Memory B cell (primary cell): ENCODE results near the gene APOM.
A peak's percentile ranks its signal among the peaks of the same experiment; 100 is the strongest.

ENCODE experiments used
- ATAC-seq: fragments of 150-1000 bp; cut with Tn5 transposase; 2 replicates; pipeline ENCODE4 v1.10.0; 2021; ENCODE audit warnings: low read depth, mild to moderate bottlenecking, moderate library complexity
- DNase-seq, 2 donors: peaks; one replicate each; pipeline ENCODE4 v3.0.0; 2022; ENCODE audit warnings: low spot score in 2 of 2
- H3K27ac Mint-ChIP-seq: one replicate; pipeline ENCODE4 v1.8.0; 2022; ENCODE audit warnings: mild to moderate bottlenecking, moderate library complexity, mixed read lengths
- H3K27me3 Mint-ChIP-seq: one replicate; pipeline ENCODE4 v1.8.0; 2022; ENCODE audit warnings: mixed read lengths
- H3K36me3 Mint-ChIP-seq: one replicate; pipeline ENCODE4 v1.8.0; 2022; ENCODE audit warnings: mild to moderate bottlenecking, mixed read lengths
- H3K4me1 Mint-ChIP-seq: one replicate; pipeline ENCODE4 v1.8.0; 2022; ENCODE audit warnings: mixed read lengths
- H3K4me3 Mint-ChIP-seq: one replicate; pipeline ENCODE4 v1.8.0; 2022; ENCODE audit warnings: mild to moderate bottlenecking, moderate library complexity, mixed read lengths
- H3K9me3 Mint-ChIP-seq: one replicate; pipeline ENCODE4 v1.8.0; 2022; ENCODE audit warnings: mixed read lengths

APOM gene

GRCh38 chr6:31691078-31691463 is 35.4 kb downstream of the APOM start:
- Mint-ChIP-seq H3K4me3 (no peak overlapping the region), H3K4me1 (peaks cover 23% of the 10 kb centered on the region), H3K9me3 (no peaks in the 10 kb centered on the region), H3K36me3 (peaks cover 21% of the 10 kb centered on the region), H3K27me3 (no peaks in the 10 kb centered on the region), H3K27ac (no peak overlapping the region)
- DNase-seq (no peak), ATAC-seq (no peak)

- no peaks in the 10 kb centered on the region for H3K27me3 Mint-ChIP-seq
- H3K4me1 Mint-ChIP-seq, result peaks cover 23% of the 10 kb centered on the region
- no peak overlapping the region for H3K4me3 Mint-ChIP-seq
- no peak for ATAC-seq
- H3K27ac Mint-ChIP-seq, result no peak overlapping the region
- no peak for DNase-seq
- H3K9me3 Mint-ChIP-seq, result no peaks in the 10 kb centered on the region
- H3K36me3 Mint-ChIP-seq, result peaks cover 18% of the 10 kb centered on the region
These were observed 35.9 kb downstream of the APOM start for GRCh38 chr6:31691564-31692108.

- no peaks in the 10 kb centered on the region for H3K9me3 Mint-ChIP-seq
- peaks cover 17% of the 10 kb centered on the region for H3K36me3 Mint-ChIP-seq
- ATAC-seq, result no peak
- H3K27me3 Mint-ChIP-seq, result no peaks in the 10 kb centered on the region
- DNase-seq, result no peak
- H3K4me1 Mint-ChIP-seq, result peaks cover 24% of the 10 kb centered on the region
- H3K27ac Mint-ChIP-seq, result no peak overlapping the region
- no peak overlapping the region for H3K4me3 Mint-ChIP-seq
These were observed 36.7 kb downstream of the APOM start for GRCh38 chr6:31692353-31692752.

GRCh38 chr6:31692886-31693285 is 37.2 kb downstream of the APOM start:
- DNase-seq (no peak), ATAC-seq (no peak)
- H3K4me3 Mint-ChIP-seq, result no peak overlapping the region
- peaks cover 17% of the 10 kb centered on the region for H3K36me3 Mint-ChIP-seq
- no peaks in the 10 kb centered on the region for H3K27me3 Mint-ChIP-seq
- H3K9me3 Mint-ChIP-seq, result no peaks in the 10 kb centered on the region
- H3K27ac Mint-ChIP-seq, result peak overlapping the region; percentile 20
- peaks cover 27% of the 10 kb centered on the region for H3K4me1 Mint-ChIP-seq

GRCh38 chr6:31693535-31693934 is 37.8 kb downstream of the APOM start:
- Mint-ChIP-seq H3K27ac (peak overlapping the region; percentile 20), H3K4me1 (peaks cover 26% of the 10 kb centered on the region), H3K4me3 (no peak overlapping the region), H3K9me3 (no peaks in the 10 kb centered on the region), H3K27me3 (no peaks in the 10 kb centered on the region), H3K36me3 (peaks cover 16% of the 10 kb centered on the region)
- ATAC-seq (no peak), DNase-seq (no peak)

- ATAC-seq, result no peak
- Mint-ChIP-seq H3K9me3 (no peaks in the 10 kb centered on the region), H3K27ac (no peak overlapping the region), H3K36me3 (peaks cover 11% of the 10 kb centered on the region), H3K27me3 (no peaks in the 10 kb centered on the region), H3K4me3 (no peak overlapping the region), H3K4me1 (peaks cover 21% of the 10 kb centered on the region)
- DNase-seq, result no peak
These were observed 41.9 kb downstream of the APOM start for GRCh38 chr6:31697555-31697954.

- Mint-ChIP-seq H3K9me3 (no peaks in the 10 kb centered on the region), H3K27ac (no peak overlapping the region), H3K27me3 (no peaks in the 10 kb centered on the region), H3K36me3 (peaks cover 7% of the 10 kb centered on the region), H3K4me3 (peak overlapping the region; percentile 49), H3K4me1 (peaks cover 23% of the 10 kb centered on the region)
- ATAC-seq (no peak), DNase-seq (no peak)
These were observed 45.2 kb downstream of the APOM start for GRCh38 chr6:31700740-31701401.

- Mint-ChIP-seq H3K27me3 (no peaks in the 10 kb centered on the region), H3K4me3 (peak overlapping the region; percentile 99), H3K4me1 (peaks cover 23% of the 10 kb centered on the region), H3K27ac (peak overlapping the region; percentile 97), H3K36me3 (peaks cover 5% of the 10 kb centered on the region), H3K9me3 (no peaks in the 10 kb centered on the region)
- no peak for ATAC-seq
- no peak for DNase-seq
These were observed 46.1 kb downstream of the APOM start for GRCh38 chr6:31701666-31702404.

GRCh38 chr6:31702405-31702818 is 46.7 kb downstream of the APOM start:
- peaks cover 3% of the 10 kb centered on the region for H3K36me3 Mint-ChIP-seq
- ATAC-seq, result no peak

GRCh38 chr6:31702819-31703716 is 47.4 kb downstream of the APOM start, which contains the start of gene ABHD16A:
Gene ABHD16A, minus strand, starts transcription at chr6:31703324. Its CDS starts 43 bp downstream, at chr6:31703281.
- peak; percentile 93 to 95 for DNase-seq
- Mint-ChIP-seq H3K36me3 (no peaks in the 10 kb centered on the region), H3K27me3 (no peaks in the 10 kb centered on the region), H3K4me1 (peaks cover 17% of the 10 kb centered on the region), H3K9me3 (no peaks in the 10 kb centered on the region), H3K4me3 (peak within 1 kb of the TSS; percentile 99), H3K27ac (peak within 1 kb of the TSS; percentile 97)
- peak; percentile 95 for ATAC-seq

More at GRCh38 chr6:31702405-31702818, 46.7 kb downstream of the APOM start:
- no peak for DNase-seq
- H3K4me3 Mint-ChIP-seq, result peak overlapping the region; percentile 99
- no peaks in the 10 kb centered on the region for H3K9me3 Mint-ChIP-seq
- H3K27ac Mint-ChIP-seq, result peak overlapping the region; percentile 97
- H3K4me1 Mint-ChIP-seq, result peaks cover 21% of the 10 kb centered on the region
- H3K27me3 Mint-ChIP-seq, result no peaks in the 10 kb centered on the region

- no peaks in the 10 kb centered on the region for H3K27me3 Mint-ChIP-seq
- H3K4me1 Mint-ChIP-seq, result peaks cover 22% of the 10 kb centered on the region
- no peak for ATAC-seq
- H3K4me3 Mint-ChIP-seq, result no peak overlapping the region
- no peaks in the 10 kb centered on the region for H3K9me3 Mint-ChIP-seq
- DNase-seq, result no peak
- no peaks in the 10 kb centered on the region for H3K36me3 Mint-ChIP-seq
- H3K27ac Mint-ChIP-seq, result no peak overlapping the region
These were observed 50.2 kb downstream of the APOM start for GRCh38 chr6:31705931-31706330.

GRCh38 chr6:31706599-31706998 is 50.9 kb downstream of the APOM start, which contains the start of gene LY6G6F:
Gene LY6G6F, plus strand, starts transcription at chr6:31706866. Its CDS starts 41 bp downstream, at chr6:31706907.
- H3K36me3 Mint-ChIP-seq, result no peaks in the 10 kb centered on the region
- DNase-seq (no peak), ATAC-seq (no peak)
- H3K9me3 Mint-ChIP-seq, result no peaks in the 10 kb centered on the region
- H3K27me3 Mint-ChIP-seq, result no peaks in the 10 kb centered on the region
- H3K4me3 Mint-ChIP-seq, result no peak within 1 kb of the TSS
- H3K4me1 Mint-ChIP-seq, result peaks cover 19% of the 10 kb centered on the region
- no peak within 1 kb of the TSS for H3K27ac Mint-ChIP-seq

GRCh38 chr6:31707701-31708100 is 52.0 kb downstream of the APOM start:
- peaks cover 14% of the 10 kb centered on the region for H3K4me1 Mint-ChIP-seq

More at GRCh38 chr6:31707701-31708100, 52.0 kb downstream of the APOM start:
- H3K27me3 Mint-ChIP-seq, result no peaks in the 10 kb centered on the region
- no peaks in the 10 kb centered on the region for H3K36me3 Mint-ChIP-seq
- ATAC-seq, result no peak
- DNase-seq, result no peak
- H3K4me3 Mint-ChIP-seq, result no peak overlapping the region
- H3K9me3 Mint-ChIP-seq, result no peaks in the 10 kb centered on the region
- no peak overlapping the region for H3K27ac Mint-ChIP-seq
